Left colon (tissue), 2 donors: ENCODE data around the gene COL25A1. TPM values are rescaled to one million over a fixed set of nuclear protein-coding genes. Genes with fewer than 3 reads are reported as not detected.
"Not testable (repeated sequence)": the region's sequence is repeated elsewhere in the genome, so short reads cannot be mapped to it uniquely, and the experiment has no call there.

Source experiments
- ATAC-seq: fragments of 200-7000 bp; cut with Tn5 transposase; one replicate; pipeline ENCODE4 v1.9.1; 2020; ENCODE audit warnings: mild to moderate bottlenecking, moderate library complexity
- DNase-seq, 2 donors: peaks; one replicate each; pipeline ENCODE4 v3.0.0-alpha.2; 2020
- intact Hi-C, 2 donors: fragments of 100-400 bp; cut with DNase I in 1 of 2; cut with micrococcal nuclease in 1 of 2; formaldehyde crosslinking; loops; one replicate each; pipeline versions ENCODE4 v1.11.2 to v1.14.0; 2022; cut with DNase I, micrococcal nuclease
- total RNA-seq, 2 donors: library from RNA; stranded (reverse); fragmentation: NEBNext Ultra II Directional; extraction: Animal tissue kit (Norgen Biotek cat#: 25700); gene quantifications; one replicate each; pipeline ENCODE4 v1.2.1, GENCODE V29; 2021
- donor health status: DM: no; HTN: no; CAD: no.
- donor health status: DM: yes; HTN: yes; CAD: no.

Gene COL25A1
- total RNA-seq, 2 donors from 2014 or later = 0.42 to 0.43 TPM

- intact Hi-C loops = no loop called here
- DNase-seq = no peak
- no peak for ATAC-seq
Measured at GRCh38 chr4:109154424-109154823, 148.0 kb downstream of the COL25A1 start.

GRCh38 chr4:109149836-109150235 lies 152.6 kb downstream of the COL25A1 start:
- ATAC-seq = no peak
- no peak for DNase-seq
- intact Hi-C loops = no loop called here

DNA sequence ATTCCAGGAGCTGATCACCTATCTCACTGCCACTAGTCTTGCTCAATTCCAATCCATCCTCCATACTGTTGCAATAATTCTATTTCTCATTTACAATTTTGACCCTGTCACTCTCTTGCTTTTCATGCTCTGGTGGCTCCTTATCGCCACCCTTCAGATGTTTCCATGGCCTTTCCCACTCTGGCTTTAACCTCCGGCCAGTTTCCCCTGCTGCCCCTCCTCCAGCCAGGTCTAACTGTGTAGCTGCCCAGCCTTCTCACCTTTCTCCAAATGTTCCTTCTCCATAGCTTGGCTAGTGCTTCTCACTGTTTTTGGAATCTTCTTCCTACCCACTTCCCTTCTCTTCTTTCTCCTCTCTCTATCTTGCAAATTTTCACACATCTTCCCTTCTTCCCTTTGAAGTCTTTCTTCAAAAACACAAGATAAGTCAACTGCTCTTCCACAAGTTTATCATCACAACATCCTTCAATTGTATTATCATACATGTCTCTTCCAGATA lies 153.8 kb downstream of the COL25A1 start:
- no peak for DNase-seq
- ATAC-seq = no peak
- intact Hi-C loops = no loop called here

- DNase-seq (no peak), ATAC-seq (no peak)
- intact Hi-C loops = no loop called here
Measured at GRCh38 chr4:109147135-109147534, 155.3 kb downstream of the COL25A1 start.

- ATAC-seq (no peak), DNase-seq (no peak)
- intact Hi-C loops = no loop called here
Measured at GRCh38 chr4:109146499-109146898, 156.0 kb downstream of the COL25A1 start.

DNA sequence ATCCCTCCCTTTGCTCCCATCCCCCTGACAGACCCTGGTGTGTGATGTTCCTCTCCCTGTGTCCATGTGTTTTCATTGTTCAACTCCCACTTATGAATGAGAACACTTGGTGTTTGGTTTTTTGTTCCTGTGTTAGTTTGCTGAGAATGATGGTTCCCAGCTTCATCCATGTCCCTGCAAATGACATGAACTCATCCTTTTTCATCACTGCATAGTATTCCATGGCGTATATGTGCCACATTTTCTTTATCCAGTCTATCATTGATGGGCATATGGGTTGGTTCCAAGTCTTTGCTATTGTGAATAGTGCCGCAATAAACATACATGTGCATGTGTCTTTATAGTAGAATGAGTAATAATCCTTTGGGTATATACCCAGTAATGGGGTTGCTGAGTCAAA lies 164.3 kb downstream of the COL25A1 start:
- DNase-seq, ATAC-seq, intact Hi-C loops: not testable (repeated sequence)

DNA sequence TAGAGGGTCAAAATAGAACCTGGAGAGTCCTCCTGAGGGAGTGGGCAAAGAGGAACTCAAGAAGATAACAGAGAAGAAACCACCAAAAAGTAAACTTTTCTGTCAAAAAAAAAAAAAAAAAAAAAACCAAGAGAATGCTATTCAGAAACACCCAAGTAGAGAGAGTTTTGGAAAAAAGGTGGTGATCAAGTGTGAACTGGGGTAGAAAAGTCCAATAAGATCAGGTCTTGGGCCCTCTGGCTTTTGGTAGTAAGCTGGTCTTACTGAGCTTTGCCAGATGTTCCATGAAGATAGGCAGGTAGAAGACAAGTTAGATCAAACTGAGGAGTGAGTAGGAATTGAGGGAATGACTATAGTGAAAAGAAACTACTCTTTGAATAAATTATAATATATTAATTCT lies 167.5 kb downstream of the COL25A1 start:
- intact Hi-C loops = no loop called here
- DNase-seq (no peak), ATAC-seq (no peak)

GRCh38 chr4:109134268-109134667 lies 168.2 kb downstream of the COL25A1 start:
- ATAC-seq = no peak
- DNase-seq = no peak
- intact Hi-C loops = no loop called here

DNA sequence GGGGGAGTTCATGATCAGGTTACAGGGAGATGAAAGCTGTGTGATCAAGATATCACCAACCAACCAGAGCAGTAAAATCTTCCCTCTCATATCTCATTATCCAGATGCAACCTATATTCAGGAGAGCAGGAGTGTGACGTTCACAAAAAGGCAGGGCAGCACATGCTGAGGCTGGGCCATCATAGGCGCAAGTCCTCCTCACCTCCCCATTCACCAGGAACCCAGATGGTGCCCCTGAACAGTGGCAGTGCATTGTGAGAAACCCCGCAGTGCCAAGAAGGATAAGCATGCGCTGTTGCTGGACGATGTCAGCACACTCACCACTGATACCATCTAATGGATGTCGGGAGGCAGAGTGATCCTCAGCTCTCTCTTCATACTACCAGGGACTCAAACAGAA lies 170.9 kb downstream of the COL25A1 start:
- intact Hi-C loops = no loop called here

GRCh38 chr4:109128589-109128988 lies 173.9 kb downstream of the COL25A1 start:
- no peak for DNase-seq
- ATAC-seq = no peak
- intact Hi-C loops = no loop called here

More for the DNA sequence above, 170.9 kb downstream of the COL25A1 start:
- no peak for DNase-seq
- no peak for ATAC-seq

DNA sequence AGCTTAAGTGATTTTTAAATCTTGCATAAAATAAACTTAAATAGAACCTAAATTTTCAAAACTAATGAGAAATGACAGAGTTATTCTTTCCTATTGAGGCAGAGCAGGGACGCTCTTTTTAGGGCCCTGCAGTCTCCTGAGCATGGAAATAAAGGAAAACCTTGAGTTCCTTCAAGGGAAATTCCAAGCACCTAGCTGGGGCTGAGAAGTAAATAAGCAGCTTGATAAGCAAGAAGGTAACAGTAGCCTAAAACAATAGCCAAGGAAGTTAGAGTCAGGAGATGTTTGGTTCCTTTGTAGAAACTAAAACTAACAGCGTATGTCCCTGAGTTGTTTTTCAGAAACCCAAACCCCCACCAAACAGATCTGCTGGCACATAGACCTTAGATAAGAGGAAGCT lies 174.6 kb downstream of the COL25A1 start:
- no peak for ATAC-seq
- intact Hi-C loops = no loop called here

GRCh38 chr4:109126856-109127255 lies 175.6 kb downstream of the COL25A1 start:
- no peak for ATAC-seq
- DNase-seq = no peak
- intact Hi-C loops = no loop called here

More for the DNA sequence above, 174.6 kb downstream of the COL25A1 start:
- no peak for DNase-seq

DNA sequence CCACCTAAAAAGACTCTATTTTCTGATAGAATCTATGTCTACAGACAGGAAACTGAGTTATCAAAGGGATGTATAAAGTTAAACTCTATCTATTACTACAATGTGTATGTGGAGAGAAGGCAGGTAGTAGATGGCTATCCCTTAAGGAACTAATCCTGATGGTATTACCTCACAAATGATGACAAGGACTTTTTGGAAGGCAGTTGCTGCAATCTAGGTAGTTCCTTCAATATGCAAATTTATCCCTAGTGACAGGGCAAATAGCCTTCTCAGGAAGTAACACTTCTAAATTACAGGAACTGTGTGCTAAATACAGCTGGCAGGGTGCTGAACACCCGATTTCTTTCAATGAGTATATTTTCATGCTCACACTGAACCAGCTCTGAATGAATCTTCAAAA lies 177.4 kb downstream of the COL25A1 start:
- intact Hi-C loops = no loop called here
- ATAC-seq (no peak), DNase-seq (no peak)

DNA sequence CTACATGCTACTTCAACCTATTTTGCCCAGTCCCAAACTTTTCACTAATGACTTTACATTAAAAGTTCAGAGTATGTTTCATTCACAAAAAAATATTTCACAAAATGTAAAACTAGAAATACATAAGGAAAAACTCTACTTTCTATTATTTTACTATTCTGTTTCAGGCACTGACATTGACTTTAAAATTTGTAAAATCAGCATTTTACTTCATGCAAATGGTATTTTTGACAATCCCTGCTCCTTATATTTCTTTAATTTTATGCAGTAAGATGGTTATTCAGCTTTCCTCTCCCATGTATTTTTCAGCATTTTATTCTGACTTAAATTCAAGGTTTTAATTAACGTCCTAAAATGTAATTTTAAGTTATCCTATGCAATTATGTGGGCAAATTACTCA lies 178.5 kb downstream of the COL25A1 start:
- ATAC-seq = no peak
- intact Hi-C loops = no loop called here
- DNase-seq = no peak

DNA sequence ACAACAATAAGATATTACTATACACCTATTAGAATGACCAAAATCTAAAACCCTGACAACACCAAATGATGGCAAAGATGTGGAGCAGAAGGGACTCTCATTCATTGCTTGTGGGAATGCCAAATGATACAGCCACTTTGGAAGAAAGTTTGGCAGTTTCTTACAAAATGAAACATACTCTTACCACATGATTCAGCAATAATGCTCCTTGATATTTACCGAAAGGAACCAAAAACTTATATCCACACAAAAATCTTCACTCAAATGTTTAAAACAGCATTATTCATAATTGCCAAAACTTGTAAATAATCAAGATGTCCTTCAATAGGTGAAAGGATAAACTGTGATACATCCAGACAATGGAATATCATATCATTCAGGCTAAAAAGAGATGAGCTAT lies 180.9 kb downstream of the COL25A1 start:
- ATAC-seq (no peak), DNase-seq (no peak)
- intact Hi-C loops = no loop called here

DNA sequence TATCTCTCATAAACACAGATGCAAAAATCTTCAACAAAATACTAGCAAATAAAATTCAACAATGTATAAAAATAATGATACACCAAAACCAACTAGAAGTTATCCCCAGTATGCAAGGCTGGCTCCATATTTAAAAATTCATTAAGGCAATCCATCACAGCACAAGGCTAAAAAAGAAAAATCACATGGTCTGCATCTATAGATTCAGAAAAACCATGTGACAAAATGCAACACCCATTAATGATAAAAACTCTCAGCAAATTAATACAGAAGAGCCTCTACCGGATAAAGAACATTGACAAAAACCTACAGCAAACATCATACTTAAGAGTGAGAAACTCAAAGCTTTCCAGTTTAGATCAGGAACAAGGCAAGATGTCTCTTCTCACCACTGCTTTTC lies 182.6 kb downstream of the COL25A1 start:
- DNase-seq (no peak), ATAC-seq (no peak)
- intact Hi-C loops = no loop called here

GRCh38 chr4:109118635-109119034 lies 183.8 kb downstream of the COL25A1 start:
- DNase-seq (no peak), ATAC-seq (no peak)
- intact Hi-C loops = no loop called here

DNA sequence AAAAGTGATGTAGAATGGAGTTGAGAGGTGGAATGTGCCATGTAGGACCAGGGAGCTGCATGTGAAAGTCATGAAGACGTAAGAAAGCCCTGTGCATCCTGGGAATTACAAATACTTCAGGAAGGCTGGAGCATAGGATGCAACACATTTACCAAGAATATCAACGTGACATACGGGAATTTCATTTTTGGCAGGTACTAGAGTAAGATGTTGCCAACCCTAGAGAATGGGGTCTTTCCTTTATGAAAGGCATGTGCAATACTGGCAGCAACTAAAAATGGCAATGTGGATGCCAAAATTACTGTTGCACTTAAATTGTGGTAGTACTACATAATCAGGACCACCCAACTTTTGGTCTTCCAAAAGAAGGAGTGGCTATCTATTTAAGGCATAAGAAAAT lies 188.0 kb downstream of the COL25A1 start:
- ATAC-seq (no peak), DNase-seq (no peak)
- intact Hi-C loops = no loop called here

DNA sequence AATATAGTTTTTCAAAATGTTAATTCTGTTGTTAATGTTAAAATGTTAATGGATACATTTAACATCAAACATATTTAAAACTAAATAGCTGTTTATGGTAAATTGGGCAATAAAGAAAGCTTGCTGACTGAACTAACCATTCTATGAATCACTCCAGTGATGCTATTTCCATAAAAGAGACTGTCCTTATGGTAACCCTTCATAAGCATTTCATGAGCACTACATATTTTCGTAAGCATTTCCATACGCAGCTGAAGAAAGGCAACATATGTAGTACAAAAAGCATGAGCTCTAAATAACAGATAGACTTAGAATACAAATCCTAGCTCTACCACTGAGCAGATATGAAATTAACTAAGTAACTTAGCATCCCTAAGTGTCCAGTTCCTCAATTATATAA lies 188.9 kb downstream of the COL25A1 start:
- DNase-seq = no peak
- intact Hi-C loops = no loop called here
- no peak for ATAC-seq

GRCh38 chr4:109111031-109111430 lies 191.4 kb downstream of the COL25A1 start:
- ATAC-seq (no peak), DNase-seq (no peak)
- intact Hi-C loops = no loop called here

DNA sequence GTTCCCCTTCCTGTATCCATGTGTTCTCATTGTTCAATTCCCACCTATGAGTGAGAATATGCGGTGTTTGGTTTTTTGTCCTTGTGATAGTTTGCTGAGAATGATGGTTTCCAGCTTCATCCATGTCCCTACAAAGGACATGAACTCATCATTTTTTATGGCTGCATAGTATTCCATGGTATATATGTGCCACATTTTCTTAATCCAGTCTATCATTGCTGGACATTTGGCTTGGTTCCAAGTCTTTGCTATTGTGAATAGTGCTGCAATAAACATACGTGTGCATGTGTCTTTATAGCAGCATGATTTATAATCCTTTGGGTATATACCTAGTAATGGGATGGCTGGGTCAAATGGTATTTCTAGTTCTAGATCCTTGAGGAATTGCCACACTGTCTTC lies 194.2 kb downstream of the COL25A1 start:
- intact Hi-C loops, ATAC-seq, DNase-seq: not testable (repeated sequence)

DNA sequence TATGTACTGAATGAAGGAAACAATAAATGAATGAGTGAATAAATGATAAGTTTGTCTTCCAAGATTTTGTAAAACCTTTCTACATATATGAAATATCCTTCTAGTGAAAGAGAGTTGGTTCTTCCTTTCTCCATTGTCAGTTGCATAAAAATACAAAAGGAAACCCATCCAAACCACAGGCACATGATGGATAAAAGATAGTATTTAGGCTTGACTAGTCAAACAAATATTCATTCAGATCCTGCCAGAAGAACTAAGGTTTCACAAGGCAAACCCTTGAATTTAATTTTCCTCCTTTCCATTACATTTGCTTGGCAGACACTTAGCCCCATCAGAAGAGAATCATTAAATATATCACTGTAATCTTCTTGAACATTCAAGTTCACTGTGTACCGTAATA lies 208.4 kb downstream of the COL25A1 start:
- ATAC-seq = no peak
- no peak for DNase-seq
- intact Hi-C loops = no loop called here
